GM19463 (cell line): Measurements from ENCODE around the gene MVB12B.
A peak's percentile ranks its signal among the peaks of the same experiment; 100 is the strongest.

Experiments
- ATAC-seq: cut with Tn5 transposase; IDR thresholded peaks from one replicate; pipeline ENCODE4 v1.9.1; 2021; ENCODE audit warnings: mild to moderate bottlenecking, moderate library complexity; ENCODE audit not compliant: unreplicated experiment

Gene MVB12B

GRCh38 chr9:126401581-126401980 is 75.0 kb downstream of the MVB12B start:
- ATAC-seq = no peak

- ATAC-seq = no peak
Measured at GRCh38 chr9:126403397-126403796, 76.8 kb downstream of the MVB12B start.

GRCh38 chr9:126404459-126404858 is 77.8 kb downstream of the MVB12B start:
- no peak for ATAC-seq

- no peak for ATAC-seq
Measured at GRCh38 chr9:126406075-126406667, 79.5 kb downstream of the MVB12B start.

GRCh38 chr9:126407114-126407870 is 80.7 kb downstream of the MVB12B start:
- ATAC-seq = no peak

- ATAC-seq = no peak
Measured at GRCh38 chr9:126408004-126408403, 81.4 kb downstream of the MVB12B start.

GRCh38 chr9:126410229-126410628 is 83.6 kb downstream of the MVB12B start:
- ATAC-seq = no peak

- peak; percentile 83 for ATAC-seq
Measured at GRCh38 chr9:126411225-126411947, 84.8 kb downstream of the MVB12B start.

GRCh38 chr9:126411948-126412284 is 85.3 kb downstream of the MVB12B start:
- ATAC-seq = peak; percentile 32

- no peak for ATAC-seq
Measured at GRCh38 chr9:126412905-126413304, 86.3 kb downstream of the MVB12B start.

GRCh38 chr9:126413391-126414068 is 86.9 kb downstream of the MVB12B start:
- ATAC-seq = no peak

- ATAC-seq = no peak
Measured at GRCh38 chr9:126415741-126416370, 89.2 kb downstream of the MVB12B start.

GRCh38 chr9:126417043-126417442 is 90.4 kb downstream of the MVB12B start:
- ATAC-seq = no peak

- no peak for ATAC-seq
Measured at GRCh38 chr9:126417684-126418083, 91.1 kb downstream of the MVB12B start.

- ATAC-seq = no peak
Measured at GRCh38 chr9:126418608-126419007, 92.0 kb downstream of the MVB12B start.

- ATAC-seq = no peak
Measured at GRCh38 chr9:126419475-126419874, 92.8 kb downstream of the MVB12B start.

GRCh38 chr9:126420135-126420534 is 93.5 kb downstream of the MVB12B start:
- ATAC-seq = no peak

GRCh38 chr9:126420643-126421564 is 94.3 kb downstream of the MVB12B start:
- ATAC-seq = no peak

GRCh38 chr9:126421567-126422428 is 95.2 kb downstream of the MVB12B start:
- no peak for ATAC-seq
